ENCODE results near the gene ALDH8A1. TPM values are rescaled to one million over a fixed set of nuclear protein-coding genes. Genes with fewer than 3 reads are reported as not detected.

The ALDH8A1 gene
- total RNA-seq, 1 experiment from 2014 or later = 0.12 TPM

DNA sequence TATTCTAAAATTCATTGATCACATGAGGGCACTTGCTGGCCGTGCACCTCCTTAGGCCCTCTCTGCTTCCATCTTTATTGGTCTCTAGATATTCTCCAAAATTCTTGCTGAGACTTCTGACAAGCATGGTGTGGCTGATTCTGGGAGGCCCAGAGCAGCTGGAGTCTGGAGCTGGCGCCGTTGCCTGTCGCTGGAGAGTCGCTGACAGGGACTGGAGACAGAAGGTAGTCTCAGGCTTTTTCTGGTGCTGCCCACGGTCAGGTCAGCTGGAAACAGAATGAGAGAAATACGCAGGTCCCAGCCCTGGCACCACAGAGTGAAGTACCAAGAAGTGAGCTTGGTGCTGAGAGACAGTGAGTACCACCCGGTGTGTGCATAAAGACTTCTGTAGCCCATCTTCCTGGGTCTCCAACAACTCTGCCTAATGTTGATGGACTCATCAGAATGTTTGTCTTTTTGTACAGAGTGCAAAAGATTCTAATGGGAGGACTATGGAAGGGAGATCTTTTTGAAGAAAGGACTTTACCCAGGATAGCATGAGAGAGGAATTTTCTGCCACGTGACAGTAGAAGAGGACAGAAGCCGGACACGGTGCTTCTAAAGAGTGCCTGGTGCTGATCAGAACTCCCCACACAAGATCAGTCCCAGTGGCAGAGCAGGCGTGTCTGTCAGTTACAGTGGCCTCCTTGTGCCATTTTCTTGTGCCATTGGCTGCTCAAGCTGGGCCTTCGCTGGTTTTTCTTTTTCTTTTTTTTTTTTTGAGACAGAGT lies 1.8 kb upstream of the ALDH8A1 start:
- no peak for DNase-seq (ENCODE audit: low read depth)

DNA sequence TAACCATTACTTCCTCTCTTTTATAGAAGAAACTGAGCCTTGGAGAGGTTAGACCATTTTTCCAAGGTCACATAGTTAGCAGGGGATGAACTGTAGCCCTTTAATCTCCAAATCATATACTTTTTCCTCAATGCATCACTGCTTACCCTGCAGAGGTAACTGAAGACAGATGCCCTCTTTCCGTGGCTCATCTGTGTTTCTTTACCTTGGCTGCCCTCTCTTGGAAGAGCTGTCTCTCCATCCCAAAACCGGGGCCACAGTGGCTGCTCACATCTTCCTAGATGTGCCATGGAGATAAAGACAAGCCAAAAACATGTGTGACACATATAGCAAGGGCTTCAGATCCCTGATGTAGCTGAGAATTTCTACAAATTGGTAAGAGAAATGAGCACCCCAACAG lies 581 bp upstream of the ALDH8A1 start:
- DNase-seq (ENCODE audit: low read depth) = peak; percentile 6

DNA sequence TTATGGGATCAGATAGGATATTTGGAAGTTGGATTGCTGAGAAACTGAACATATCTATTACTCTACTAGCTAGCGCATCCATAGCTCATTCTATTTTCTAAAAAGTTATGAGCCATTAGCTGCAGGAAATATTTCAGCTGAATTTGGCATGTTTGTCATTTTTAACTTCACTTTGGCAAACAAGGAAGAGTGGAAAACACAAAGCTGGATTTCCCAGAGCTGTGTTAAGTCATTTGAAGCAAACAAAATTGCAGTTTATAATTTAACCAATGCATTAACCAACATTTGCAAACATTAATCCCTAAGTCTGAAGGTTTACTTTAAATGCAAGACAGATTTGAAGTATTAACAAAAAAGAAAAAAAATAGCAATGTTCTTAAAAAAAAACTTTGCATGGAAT lies 1.2 kb downstream of the ALDH8A1 start:
- DNase-seq (ENCODE audit: low read depth) = no peak

GRCh38 chr6:134948142-134948541 lies 1.8 kb downstream of the ALDH8A1 start:
- DNase-seq (ENCODE audit: low read depth) = no peak

- no peak for DNase-seq (ENCODE audit: low read depth)
Observed at GRCh38 chr6:134945045-134945444, 4.9 kb downstream of the ALDH8A1 start.

- DNase-seq (ENCODE audit: low read depth) = no peak
Observed at GRCh38 chr6:134943522-134944111, 6.3 kb downstream of the ALDH8A1 start.

DNA sequence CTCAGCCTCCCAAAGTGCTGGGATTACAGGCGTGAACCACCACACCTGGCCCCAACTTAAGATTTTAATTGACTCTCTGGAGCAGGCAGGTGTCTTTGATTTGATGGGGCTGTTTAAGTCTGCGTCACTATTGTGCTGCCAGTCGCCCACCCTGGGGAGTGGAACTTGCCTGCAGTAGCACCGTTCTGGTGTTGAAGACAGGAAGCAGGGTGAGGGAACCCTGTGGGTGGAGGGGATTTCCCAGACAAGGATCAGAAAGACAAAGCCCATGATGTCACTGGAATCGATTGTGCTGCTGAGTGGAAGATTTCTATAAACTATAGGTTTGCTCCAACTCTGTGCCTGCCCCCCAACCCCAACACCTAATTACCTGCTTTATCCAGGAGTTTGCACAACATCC lies 11.0 kb downstream of the ALDH8A1 start:
- DNase-seq (ENCODE audit: low read depth) = no peak

DNA sequence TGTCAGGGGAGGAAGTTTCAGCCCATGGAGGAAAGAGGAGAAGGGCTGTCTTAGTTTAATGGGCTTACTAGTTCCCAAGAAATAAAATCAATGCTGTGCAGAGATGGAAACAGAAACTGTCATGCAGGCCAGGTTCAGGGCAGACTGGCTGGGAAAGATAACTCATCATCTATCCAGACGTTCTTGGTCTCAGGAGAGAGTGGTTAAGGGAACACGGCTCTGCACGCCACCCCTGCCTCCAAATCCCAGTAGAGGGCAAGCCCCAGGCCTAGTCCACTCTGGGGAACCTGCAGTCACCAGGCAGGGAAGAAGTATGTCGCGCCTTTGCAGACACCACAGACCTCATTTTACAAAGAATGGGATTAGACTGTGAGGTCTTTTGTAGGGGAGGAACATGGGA lies 12.5 kb downstream of the ALDH8A1 start:
- DNase-seq (ENCODE audit: low read depth) = peak; percentile 42

- DNase-seq (ENCODE audit: low read depth) = peak; percentile 70
Observed at GRCh38 chr6:134936931-134937330, 13.0 kb downstream of the ALDH8A1 start.

GRCh38 chr6:134936476-134936875 lies 13.4 kb downstream of the ALDH8A1 start:
- no peak for DNase-seq (ENCODE audit: low read depth)

DNA sequence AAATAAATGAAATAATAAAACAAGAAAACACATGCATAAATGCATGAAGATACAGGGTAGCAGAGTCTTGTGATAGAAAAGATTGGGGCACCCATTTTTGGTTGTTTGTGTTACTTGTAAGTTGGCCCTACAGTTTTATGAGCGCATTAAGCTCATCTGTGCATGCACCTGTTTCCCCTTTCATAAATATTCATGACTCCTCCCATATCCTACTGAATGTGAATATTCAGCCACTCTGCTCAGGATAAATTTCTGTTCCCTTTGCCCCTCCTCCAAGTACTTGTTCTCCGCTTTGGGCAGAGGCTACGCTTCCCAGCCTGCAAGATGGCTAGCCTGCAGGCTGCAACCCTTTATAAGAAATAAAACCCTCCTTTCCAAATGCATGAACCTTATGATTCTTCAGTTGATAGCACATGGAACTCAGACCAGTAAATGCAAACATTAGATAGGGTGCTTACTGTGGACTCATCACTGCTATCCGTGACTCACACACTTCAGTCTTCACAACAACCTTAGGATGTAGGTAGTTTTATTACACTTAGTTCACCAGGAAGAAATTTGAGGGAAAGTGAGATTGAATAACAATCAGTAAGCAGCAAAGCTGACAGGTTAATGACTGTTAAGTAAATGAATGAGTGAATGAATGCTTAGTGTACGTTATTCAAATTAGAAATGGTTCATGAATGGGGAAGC lies 15.0 kb downstream of the ALDH8A1 start:
- no peak for DNase-seq (ENCODE audit: low read depth)

- no peak for DNase-seq (ENCODE audit: low read depth)
Observed at GRCh38 chr6:134932535-134933470, 17.1 kb downstream of the ALDH8A1 start.

GRCh38 chr6:134932098-134932497 lies 17.8 kb downstream of the ALDH8A1 start:
- no peak for DNase-seq (ENCODE audit: low read depth)

DNA sequence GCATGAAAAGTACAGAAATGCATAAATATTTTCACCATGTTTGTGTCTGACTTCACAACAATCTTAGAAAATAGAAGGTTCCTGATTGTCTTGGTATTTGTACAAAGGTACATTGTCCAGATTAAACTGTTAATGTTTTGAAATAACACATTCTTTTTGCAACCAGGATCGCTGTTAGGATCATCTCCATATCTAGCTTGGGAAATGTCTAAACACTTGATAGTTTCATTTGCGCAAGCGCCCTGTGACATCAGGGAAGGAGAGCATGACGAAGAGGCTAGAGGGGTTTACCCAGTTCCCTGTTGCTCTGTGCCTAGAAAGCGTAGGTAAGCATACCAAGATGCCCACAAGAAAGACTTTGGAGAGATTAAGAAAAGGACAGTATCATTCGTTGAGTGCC lies 19.4 kb downstream of the ALDH8A1 start:
- no peak for DNase-seq (ENCODE audit: low read depth)

GRCh38 chr6:134928151-134928900 lies 21.6 kb downstream of the ALDH8A1 start:
- no peak for DNase-seq (ENCODE audit: low read depth)

- DNase-seq (ENCODE audit: low read depth) = no peak
Observed at GRCh38 chr6:134925800-134926199, 24.1 kb downstream of the ALDH8A1 start.

DNA sequence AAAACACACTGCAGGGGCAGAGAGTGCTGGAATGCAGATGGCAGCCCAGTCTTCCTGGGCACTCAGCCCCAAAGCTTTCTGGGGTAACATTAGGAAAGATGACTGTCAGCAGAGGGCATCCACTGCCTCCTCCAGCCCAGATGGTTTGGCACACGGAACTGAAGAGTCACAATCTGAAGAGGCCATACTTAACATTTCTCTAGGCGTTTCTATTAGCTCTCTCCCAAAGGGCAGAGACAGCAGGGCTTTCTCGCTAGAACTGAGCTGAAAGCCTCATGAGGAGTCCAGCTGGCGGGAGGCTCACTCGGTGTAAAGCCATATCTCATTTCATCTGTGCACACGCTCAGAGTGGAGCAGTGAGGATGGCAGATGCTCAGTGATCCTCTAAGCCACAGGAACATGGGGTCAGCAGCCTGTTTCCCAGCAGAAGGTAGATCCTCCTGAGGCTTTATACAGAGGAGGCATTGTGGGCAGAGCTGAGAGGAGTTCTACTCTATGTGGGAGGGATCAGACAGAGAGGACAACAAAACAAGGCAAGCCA lies 28.1 kb downstream of the ALDH8A1 start:
- DNase-seq (ENCODE audit: low read depth) = no peak

GRCh38 chr6:134921276-134921675 lies 28.6 kb downstream of the ALDH8A1 start:
- no peak for DNase-seq (ENCODE audit: low read depth)

- DNase-seq (ENCODE audit: low read depth) = no peak
Observed at GRCh38 chr6:134920422-134920821, 29.5 kb downstream of the ALDH8A1 start.

DNA sequence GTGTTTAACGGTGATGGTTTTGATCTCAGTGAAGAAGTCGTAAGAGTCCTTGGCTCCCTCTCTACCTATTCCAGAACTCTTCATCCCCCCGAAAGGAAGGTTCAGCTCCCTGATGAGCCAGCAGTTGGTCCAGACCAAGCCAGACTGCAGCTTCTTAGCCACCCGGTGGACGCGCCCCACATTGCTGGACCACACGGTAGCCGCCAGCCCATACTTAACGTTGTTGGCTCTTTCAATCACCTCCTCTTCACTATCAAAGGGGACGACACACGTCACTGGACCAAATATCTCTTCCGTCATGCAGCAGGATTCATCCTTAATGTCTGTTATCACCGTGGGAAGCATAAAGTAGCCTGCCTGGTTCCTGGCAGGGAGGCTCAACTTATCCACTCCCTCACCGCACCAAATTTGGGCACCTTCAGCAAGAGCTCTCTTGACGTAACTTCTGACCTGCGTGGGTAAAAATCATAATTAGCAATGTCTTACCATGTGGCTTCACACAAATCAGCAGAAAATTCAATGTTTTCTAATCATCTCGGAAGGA lies 31.4 kb downstream of the ALDH8A1 start:
- DNase-seq (ENCODE audit: low read depth) = no peak

- DNase-seq (ENCODE audit: low read depth) = peak; percentile 73
Observed at GRCh38 chr6:134911547-134911946, 38.4 kb downstream of the ALDH8A1 start.
